IMR-90 (cell line): ENCODE results near the gene RAD51B. TPM values are rescaled to one million over a fixed set of nuclear protein-coding genes. Genes with fewer than 3 reads are reported as not detected.

Experiments
- ATAC-seq: fragments of 200-7000 bp; cut with Tn5 transposase; 2 replicates; pipeline ENCODE4 v1.9.1; 2020; ENCODE audit warnings: low read depth, mild to moderate bottlenecking, moderate library complexity
- BruUV-seq: library from RNA; stranded (reverse); fragments of 400-500 nt; replicated peaks from 2 replicates; lab custom pipeline; 2021; lab: Mats Ljungman, UMichigan
- CTCF ChIA-PET: fragments of 300-600 bp; formaldehyde crosslinking; extraction: SDS; loops from one replicate; lab custom pipeline; 2021; ENCODE audit warnings: antibody characterized with exemption; lab: Yijun Ruan, JAX
- POLR2A ChIA-PET: fragments of 300-600 bp; sonication (Branson Sonifier 250); formaldehyde crosslinking; loops from one replicate; lab custom pipeline; 2022; ENCODE audit warnings: antibody characterized with exemption; ENCODE audit not compliant: unreplicated experiment; lab: Charles Lee
- DNase-seq: peaks from one replicate; pipeline ENCODE4 v3.0.0; 2013
- H2AFZ ChIP-seq: replicated peaks from 2 replicates; pipeline ENCODE3; 2013; ENCODE audit warnings: low read length, mild to moderate bottlenecking; ENCODE audit not compliant: poor library complexity
- H2AK5ac ChIP-seq: 2 replicates; pipeline ENCODE4 v1.6.1; 2013; ENCODE audit warnings: low read depth, low read length, inconsistent platforms
- H2AK9ac ChIP-seq: replicated peaks from 2 replicates; pipeline ENCODE3; 2013; ENCODE audit warnings: mild to moderate bottlenecking, low read depth, low read length, moderate library complexity; ENCODE audit not compliant: poor library complexity
- H2BK120ac ChIP-seq: 2 replicates; pipeline ENCODE4 v1.6.1; 2013; ENCODE audit warnings: low read depth, low read length, inconsistent platforms
- H2BK15ac ChIP-seq: 3 replicates; pipeline ENCODE4 v1.6.1; 2013; ENCODE audit warnings: low read depth, low read length, inconsistent platforms
- H2BK20ac ChIP-seq: 2 replicates; pipeline ENCODE4 v1.6.1; 2013; ENCODE audit warnings: low read depth, mild to moderate bottlenecking, inconsistent platforms, low read length, moderate library complexity
- H2BK5ac ChIP-seq: 2 replicates; pipeline ENCODE4 v1.6.1; 2013; ENCODE audit warnings: mild to moderate bottlenecking, low read depth, low read length, inconsistent platforms; ENCODE audit not compliant: poor library complexity, severe bottlenecking
- H3K14ac ChIP-seq: replicated peaks from 2 replicates; pipeline ENCODE4 v1.6.1; 2013; ENCODE audit warnings: low read depth, low read length, inconsistent platforms
- H3K18ac ChIP-seq: 2 replicates; pipeline ENCODE4 v1.6.1; 2013; ENCODE audit warnings: low read depth, low read length, control low read depth
- H3K23ac ChIP-seq: 2 replicates; pipeline ENCODE4 v1.6.1; 2013; ENCODE audit warnings: low read depth, low read length, inconsistent platforms
- H3K27ac ChIP-seq: 2 replicates; pipeline ENCODE4 v1.5.1; 2013; ENCODE audit warnings: mild to moderate bottlenecking, control low read depth, low read length; ENCODE audit not compliant: insufficient read depth
- H3K27me3 ChIP-seq: 2 replicates; pipeline ENCODE4 v1.6.1; 2013; ENCODE audit warnings: low read length; ENCODE audit not compliant: control insufficient read depth, insufficient read depth
- H3K36me3 ChIP-seq: 2 replicates; pipeline ENCODE4 v1.6.1; 2013; ENCODE audit warnings: low read length, mixed read lengths; ENCODE audit not compliant: control insufficient read depth, insufficient read depth
- H3K4ac ChIP-seq: 2 replicates; pipeline ENCODE4 v1.6.1; 2013; ENCODE audit warnings: low read depth, low read length, inconsistent platforms
- H3K4me1 ChIP-seq: 2 replicates; pipeline ENCODE4 v1.6.1; 2013; ENCODE audit warnings: low read length, mixed read lengths; ENCODE audit not compliant: control insufficient read depth, insufficient read depth
- H3K4me2 ChIP-seq: 2 replicates; pipeline ENCODE4 v1.6.1; 2013; ENCODE audit warnings: low read depth, mild to moderate bottlenecking, control low read depth, low read length, moderate library complexity
- H3K4me3 ChIP-seq: 2 replicates; pipeline ENCODE4 v1.5.1; 2013; ENCODE audit warnings: low read depth, mild to moderate bottlenecking, control low read depth, low read length, moderate library complexity; ENCODE audit not compliant: insufficient read depth
- H3K56ac ChIP-seq: 2 replicates; pipeline ENCODE4 v1.6.1; 2013; ENCODE audit warnings: low read length, inconsistent platforms; ENCODE audit not compliant: insufficient read depth; ENCODE audit errors: extremely low read depth
- H3K79me1 ChIP-seq, 2 experiments: 2 replicates each; pipeline ENCODE4 v1.6.1; 2013; ENCODE audit warnings: low read length in 2 of 2, inconsistent platforms in 1 of 2, low read depth in 1 of 2
- H3K9ac ChIP-seq: 2 replicates; pipeline ENCODE4 v1.6.1; 2013; ENCODE audit warnings: low read depth, low read length, control low read depth
- H3K9me1 ChIP-seq: 2 replicates; pipeline ENCODE4 v1.6.1; 2013; ENCODE audit warnings: low read length, inconsistent platforms; ENCODE audit not compliant: insufficient read depth
- H3K9me3 ChIP-seq: 2 replicates; pipeline ENCODE4 v1.6.1; 2013; ENCODE audit warnings: low read length; ENCODE audit not compliant: control insufficient read depth, insufficient read depth
- H4K20me1 ChIP-seq: 2 replicates; pipeline ENCODE4 v1.6.1; 2013; ENCODE audit warnings: low read length, inconsistent platforms; ENCODE audit not compliant: insufficient read depth
- H4K5ac ChIP-seq: 2 replicates; pipeline ENCODE4 v1.6.1; 2013; ENCODE audit warnings: mild to moderate bottlenecking, low read depth, low read length, control low read depth
- H4K8ac ChIP-seq, 2 experiments: 2 replicates each; pipeline ENCODE4 v1.6.1; 2013; ENCODE audit warnings: low read depth in 2 of 2, low read length in 2 of 2, control low read depth in 1 of 2, inconsistent platforms in 1 of 2
- H4K91ac ChIP-seq: 2 replicates; pipeline ENCODE4 v1.6.1; 2013; ENCODE audit warnings: low read depth, low read length, inconsistent platforms; ENCODE audit not compliant: insufficient read depth
- BHLHE40 ChIP-seq: fragments of 150-350 bp; IDR thresholded peaks from 2 replicates; pipeline ENCODE4 v1.6.1; 2016; ENCODE audit warnings: mild to moderate bottlenecking, low read depth, low read length
- CEBPB ChIP-seq: IDR thresholded peaks from 2 replicates; pipeline ENCODE4 v1.6.1; 2012; ENCODE audit warnings: low read depth, low read length, improper control_type of control experiment
- CHD1 ChIP-seq: IDR thresholded peaks from 2 replicates; pipeline ENCODE4 v1.6.1; 2012; ENCODE audit warnings: low read depth, low read length, improper control_type of control experiment
- ELK1 ChIP-seq: fragments of 150-350 bp; IDR thresholded peaks from 2 replicates; pipeline ENCODE4 v1.6.1; 2016; ENCODE audit warnings: low read depth, mild to moderate bottlenecking, low read length, moderate library complexity, borderline replicate concordance
- FOS ChIP-seq: fragments of 150-350 bp; IDR thresholded peaks from 2 replicates; pipeline ENCODE4 v1.6.1; 2016; ENCODE audit warnings: low read depth, low read length
- MAFK ChIP-seq: IDR thresholded peaks from 2 replicates; pipeline ENCODE4 v1.6.1; 2012; ENCODE audit warnings: low read depth, low read length, improper control_type of control experiment
- MAZ ChIP-seq: IDR thresholded peaks from 2 replicates; pipeline ENCODE4 v1.6.1; 2012; ENCODE audit warnings: low read depth, mild to moderate bottlenecking, low read length, improper control_type of control experiment, moderate library complexity, borderline replicate concordance
- NFE2L2 ChIP-seq: fragments of 150-350 bp; IDR thresholded peaks from 2 replicates; pipeline ENCODE4 v1.6.1; 2016; ENCODE audit warnings: low read depth, mild to moderate bottlenecking, low read length
- POLR2A ChIP-seq: IDR thresholded peaks from 2 replicates; pipeline ENCODE4 v1.6.1; 2012; ENCODE audit warnings: mild to moderate bottlenecking, low read depth, low read length
- RAD21 ChIP-seq: IDR thresholded peaks from 2 replicates; pipeline ENCODE4 v1.6.1; 2012; ENCODE audit warnings: low read length, improper control_type of control experiment
- RCOR1 ChIP-seq: IDR thresholded peaks from 2 replicates; pipeline ENCODE4 v1.6.1; 2012; ENCODE audit warnings: mild to moderate bottlenecking, low read length, improper control_type of control experiment; ENCODE audit not compliant: insufficient replicate concordance
- RFX5 ChIP-seq: IDR thresholded peaks from 2 replicates; pipeline ENCODE4 v1.8.0; 2012; ENCODE audit warnings: low read depth, mild to moderate bottlenecking, low read length, moderate library complexity
- SMC3 ChIP-seq: fragments of 150-350 bp; IDR thresholded peaks from 2 replicates; pipeline ENCODE4 v1.6.1; 2016; ENCODE audit warnings: low read depth, mild to moderate bottlenecking, antibody characterized with exemption, low read length, moderate library complexity
- USF2 ChIP-seq: fragments of 150-350 bp; IDR thresholded peaks from 2 replicates; pipeline ENCODE4 v1.6.1; 2017; ENCODE audit warnings: mild to moderate bottlenecking, antibody characterized with exemption, low read length, low read depth
- whole genome bisulfite sequencing, 2 experiments: methylation state at CpG; one replicate each; pipeline versions ENCODE4 v1.1.5 to v1.1.7; 2013; ENCODE audit warnings: missing lambda C conversion rate in 2 of 2; ENCODE audit not compliant: insufficient read length in 1 of 2; ENCODE audit errors: extremely low coverage in 2 of 2; 5-methylcytosine and 5-hydroxymethylcytosine counted together
- dilution Hi-C: fragments of 300-500 bp; cut with HindIII; formaldehyde crosslinking; loops from one replicate; pipeline ENCODE4 v1.14.3; 2018; ENCODE audit warnings: low sequenced_read_pairs; ENCODE audit not compliant: unreplicated experiment
- in situ Hi-C: fragments of 300-500 bp; cut with MboI; formaldehyde crosslinking; loops from 3 replicates; pipeline ENCODE4 v1.14.3; 2019; ENCODE audit warnings: low sequenced_read_pairs, inconsistent platforms, mixed read lengths
- intact Hi-C: fragments of 100-400 bp; cut with micrococcal nuclease; formaldehyde crosslinking; loops from 2 replicates; pipeline ENCODE4 v1.10.0; 2022
- polyA plus RNA-seq, 3 experiments: library from polyadenylated mRNA; depleted of rRNA; stranded (reverse); fragments of >200 nt; gene quantifications; 2 replicates each; pipeline ENCODE4 v1.2.3, GENCODE V29; 2012; ENCODE audit warnings: low replicate concordance in 1 of 3
- total RNA-seq: library from RNA; depleted of rRNA; stranded (reverse); fragments of >200 nt; gene quantifications from 2 replicates; pipeline ENCODE4 v1.2.3, GENCODE V29; 2012
- TF ChIP-seq, protein P1 (sequence below): conservative IDR thresholded peaks from 2 replicates; pipeline ENCODE4 v1.5.1; 2012; ENCODE audit warnings: mild to moderate bottlenecking, low read depth, low read length, improper control_type of control experiment

The RAD51B gene
- total and polyA plus RNA-seq, 2 of the 4 experiments (the other 2 are of a cell fraction): 5.1 to 18.8 TPM

GRCh38 chr14:68340262-68340661, 520.7 kb downstream of the RAD51B start:
- no peak overlapping the region for H3K56ac ChIP-seq
- no peaks in the 10 kb centered on the region; the same call in 1 of the 2 replicates for H3K9me1 ChIP-seq
- no peak overlapping the region for H2AK5ac ChIP-seq
- no peak overlapping the region for H3K18ac ChIP-seq
- no peak overlapping the region for H3K4me3 ChIP-seq
- H3K14ac ChIP-seq: no peak overlapping the region
- no peak overlapping the region for H3K4me2 ChIP-seq
- H3K36me3 ChIP-seq: no peaks in the 10 kb centered on the region
- in situ Hi-C loops (no loop called here), intact Hi-C loops (no loop called here), dilution Hi-C loops (no loop called here)
- no peak overlapping the region for H3K4ac ChIP-seq
- no peak overlapping the region for H3K27ac ChIP-seq
- no peak overlapping the region for H3K9ac ChIP-seq
- ChIA-PET POLR2A (no interaction called here), CTCF (no interaction called here)
- no peaks in the 10 kb centered on the region for H3K9me3 ChIP-seq
- H2BK120ac ChIP-seq: no peak overlapping the region
- no peak overlapping the region for H2BK5ac ChIP-seq
- H3K27me3 ChIP-seq: no peaks in the 10 kb centered on the region
- no peaks in the 10 kb centered on the region for H3K4me1 ChIP-seq
- no peak for DNase-seq
- TF ChIP-seq RAD21 (no peak), RCOR1 (no peak), SMC3 (no peak), ELK1 (no peak), MAFK (no peak), FOS (no peak), CEBPB (no peak), MAZ (no peak), CHD1 (no peak), NFE2L2 (no peak), USF2 (no peak), RFX5 (no peak), POLR2A (no peak), BHLHE40 (no peak)
- TF ChIP-seq, protein P1, sequence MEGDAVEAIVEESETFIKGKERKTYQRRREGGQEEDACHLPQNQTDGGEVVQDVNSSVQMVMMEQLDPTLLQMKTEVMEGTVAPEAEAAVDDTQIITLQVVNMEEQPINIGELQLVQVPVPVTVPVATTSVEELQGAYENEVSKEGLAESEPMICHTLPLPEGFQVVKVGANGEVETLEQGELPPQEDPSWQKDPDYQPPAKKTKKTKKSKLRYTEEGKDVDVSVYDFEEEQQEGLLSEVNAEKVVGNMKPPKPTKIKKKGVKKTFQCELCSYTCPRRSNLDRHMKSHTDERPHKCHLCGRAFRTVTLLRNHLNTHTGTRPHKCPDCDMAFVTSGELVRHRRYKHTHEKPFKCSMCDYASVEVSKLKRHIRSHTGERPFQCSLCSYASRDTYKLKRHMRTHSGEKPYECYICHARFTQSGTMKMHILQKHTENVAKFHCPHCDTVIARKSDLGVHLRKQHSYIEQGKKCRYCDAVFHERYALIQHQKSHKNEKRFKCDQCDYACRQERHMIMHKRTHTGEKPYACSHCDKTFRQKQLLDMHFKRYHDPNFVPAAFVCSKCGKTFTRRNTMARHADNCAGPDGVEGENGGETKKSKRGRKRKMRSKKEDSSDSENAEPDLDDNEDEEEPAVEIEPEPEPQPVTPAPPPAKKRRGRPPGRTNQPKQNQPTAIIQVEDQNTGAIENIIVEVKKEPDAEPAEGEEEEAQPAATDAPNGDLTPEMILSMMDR: no peak
- ATAC-seq: no peak
- no peak overlapping the region for H2BK20ac ChIP-seq
- no peak overlapping the region for H4K91ac ChIP-seq
- H2AK9ac ChIP-seq: no peak overlapping the region
- no peak overlapping the region for H2BK15ac ChIP-seq
- BruUV-seq: no TSS peak
- no peaks in the 10 kb centered on the region for H3K79me1 ChIP-seq
- H4K5ac ChIP-seq: no peak overlapping the region
- H4K8ac ChIP-seq: no peak overlapping the region
- no CpG with 5 or more reads among the region's 1 CpG for WGBS, 2 experiments
- no peaks in the 10 kb centered on the region for H4K20me1 ChIP-seq
- no peak overlapping the region for H2AFZ ChIP-seq
- no peak overlapping the region for H3K23ac ChIP-seq
